GDM1 (cell line): ENCODE measurements around the gene YPEL4.

Source experiments
- DNase-seq: peaks from one replicate; lab custom pipeline; 2025; lab: John Stamatoyannopoulos, UW

The YPEL4 gene

DNA sequence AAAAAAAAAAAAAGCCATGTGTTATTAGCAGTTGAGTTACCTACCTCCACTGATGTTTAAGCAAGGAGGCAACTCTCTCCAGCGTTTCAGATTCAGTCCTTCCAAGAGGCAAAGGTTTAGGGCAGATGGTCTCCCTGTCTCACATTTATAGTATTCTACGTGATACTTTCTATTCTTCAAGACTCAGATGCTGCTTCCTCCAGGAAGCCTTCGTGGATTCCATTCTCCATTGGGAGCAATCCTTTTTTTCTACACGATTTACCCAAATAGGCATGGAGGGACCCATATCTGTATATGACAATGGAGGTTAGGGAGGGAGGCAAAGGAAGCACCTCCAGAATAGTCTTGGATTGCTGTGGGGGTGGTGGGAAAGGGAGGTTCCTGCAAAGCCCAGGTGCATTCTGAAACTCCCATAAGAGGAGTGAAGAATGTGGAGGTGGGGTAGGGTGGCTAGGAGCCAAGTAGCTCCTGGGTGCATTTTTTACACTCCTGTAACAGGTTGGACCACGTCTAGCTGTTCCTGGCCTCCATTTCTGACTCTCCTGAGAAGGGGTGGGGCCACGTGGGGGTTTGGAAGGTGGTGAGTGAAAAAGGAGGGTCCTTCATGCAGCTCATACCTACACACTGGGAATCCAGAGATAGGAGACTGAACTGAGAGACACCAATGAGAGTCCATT lies 16.2 kb downstream of the YPEL4 start:
- no peak for DNase-seq

DNA sequence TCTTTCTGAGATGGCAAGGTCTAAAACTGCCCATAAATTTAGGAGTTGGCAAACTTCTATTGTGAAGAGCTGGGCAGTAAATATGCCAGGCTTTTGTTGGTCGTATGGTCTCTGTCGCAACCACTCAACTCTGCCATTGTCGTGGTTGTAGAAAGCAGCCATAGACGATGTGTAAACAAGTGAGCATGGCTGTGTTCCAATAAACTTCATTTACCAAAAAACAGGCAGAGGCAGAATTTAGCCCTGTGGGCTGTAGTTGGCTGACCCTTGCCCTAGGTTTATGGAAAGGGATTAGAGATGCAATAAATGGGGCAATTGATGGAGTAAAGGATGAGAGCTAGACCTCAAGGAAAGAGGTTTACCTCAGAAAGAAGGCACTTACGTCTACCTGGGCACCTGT lies 17.6 kb downstream of the YPEL4 start:
- DNase-seq: no peak

DNA sequence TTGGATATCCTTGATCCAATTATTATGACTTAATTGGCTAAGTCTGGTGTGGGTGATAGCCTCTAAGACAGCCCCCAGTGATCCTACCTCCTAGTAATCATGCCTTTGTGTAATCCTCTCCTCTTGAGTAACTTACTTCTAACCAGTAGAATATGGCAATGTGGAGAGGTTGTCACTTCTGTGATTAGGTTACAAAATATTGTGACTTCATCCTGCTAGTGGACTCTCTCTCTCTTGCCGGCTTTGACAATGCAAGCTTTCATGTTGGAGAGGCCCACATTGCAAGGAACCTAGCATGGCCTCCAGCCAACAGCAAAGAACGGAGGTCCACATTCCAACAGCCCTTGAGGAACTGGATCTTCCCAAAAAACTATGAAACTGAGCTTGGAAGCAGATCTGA lies 19.5 kb downstream of the YPEL4 start:
- no peak for DNase-seq

DNA sequence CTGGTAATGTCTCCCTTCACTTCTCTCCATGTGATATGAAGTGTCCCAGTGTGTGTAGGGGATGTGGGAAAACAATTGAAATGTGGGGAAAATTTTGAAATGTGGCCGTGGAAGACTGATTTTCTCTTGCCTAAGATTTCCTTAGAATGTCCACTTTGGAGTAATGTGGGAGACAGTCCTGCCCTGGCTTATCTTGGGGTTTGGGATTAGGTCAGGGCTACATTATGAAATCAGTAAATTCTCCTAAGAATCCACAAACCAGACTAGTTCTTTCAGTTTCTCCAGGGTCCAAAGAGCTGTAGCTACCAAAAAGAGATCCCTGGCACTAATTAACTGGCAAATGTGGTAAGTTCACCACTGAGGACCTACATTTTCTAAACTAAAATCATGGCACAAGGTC lies 22.8 kb downstream of the YPEL4 start:
- DNase-seq: no peak

DNA sequence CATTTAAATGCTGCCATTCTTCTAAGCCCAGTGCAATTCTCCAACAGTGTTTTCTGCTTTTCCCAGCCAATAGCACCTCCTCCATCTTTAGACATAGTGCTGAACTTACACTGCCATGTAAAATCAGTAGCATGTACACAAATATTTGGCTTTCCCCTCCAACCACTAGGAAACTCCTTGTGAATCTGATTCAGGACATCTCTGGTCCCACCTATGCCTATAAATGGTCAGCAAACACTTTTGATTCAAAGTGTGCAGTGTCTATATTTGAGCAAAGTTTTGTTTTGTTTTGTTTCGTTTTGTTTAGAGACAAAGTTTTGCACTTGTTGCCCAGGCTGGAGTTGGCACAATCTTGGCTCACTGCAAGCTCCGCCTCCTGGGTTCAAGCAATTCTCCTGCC lies 24.8 kb downstream of the YPEL4 start:
- DNase-seq: no peak

DNA sequence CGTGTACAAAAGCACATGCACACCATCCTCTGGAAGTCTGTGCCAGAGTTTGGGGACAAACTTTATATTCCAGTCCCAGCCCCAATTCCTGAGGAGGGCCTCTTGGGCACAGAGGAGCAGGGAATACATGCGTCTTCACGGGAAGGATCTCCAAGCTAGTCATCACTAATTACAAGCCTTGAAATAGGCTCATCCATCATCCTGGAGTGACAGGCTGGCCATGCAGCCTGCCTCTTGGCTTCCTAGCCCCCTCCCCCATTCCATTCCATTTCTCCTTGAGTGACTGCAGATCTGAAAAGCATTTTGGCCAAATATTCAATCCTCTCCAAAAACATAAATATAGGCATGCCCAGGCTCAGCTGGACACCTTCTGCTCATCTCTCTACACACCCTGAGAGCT lies 27.4 kb downstream of the YPEL4 start:
- DNase-seq: no peak

DNA sequence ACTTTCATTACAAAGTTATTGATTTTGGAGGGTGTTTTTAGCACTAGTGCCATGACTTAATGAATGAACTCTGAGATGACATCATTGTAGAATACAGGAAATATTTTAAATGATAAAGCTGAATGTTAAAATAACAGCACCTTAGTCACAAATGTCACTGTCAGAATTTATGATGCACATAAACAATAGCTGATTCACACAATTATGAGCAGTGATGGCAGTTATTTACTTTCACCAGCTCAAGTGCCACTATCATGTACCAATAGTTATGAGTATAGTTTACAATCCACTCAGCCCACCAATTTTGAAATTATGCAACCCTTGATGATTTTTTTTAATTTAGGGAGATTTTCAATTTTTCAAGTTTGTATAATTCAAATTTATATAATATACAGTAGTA lies 29.2 kb downstream of the YPEL4 start:
- no peak for DNase-seq

DNA sequence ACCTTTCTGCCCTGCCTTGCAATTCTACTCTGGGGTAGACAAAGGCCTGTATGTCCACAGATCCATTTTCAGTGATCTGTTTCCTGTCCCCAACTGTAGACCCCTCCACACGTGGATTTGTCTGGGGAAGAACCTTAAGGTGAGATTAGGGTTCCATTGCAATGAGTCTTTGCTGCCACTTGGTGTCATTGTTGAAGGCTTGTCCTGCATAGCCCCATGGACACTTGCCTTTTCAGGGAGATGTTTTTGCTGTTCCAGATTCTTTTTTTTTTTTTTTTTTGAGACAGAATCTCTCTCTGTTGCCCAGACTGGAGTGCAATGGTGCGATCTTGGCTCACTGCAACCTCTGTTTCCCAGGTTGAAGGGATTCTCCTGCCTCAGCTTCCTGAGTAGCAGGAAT lies 30.4 kb downstream of the YPEL4 start:
- DNase-seq: no peak

DNA sequence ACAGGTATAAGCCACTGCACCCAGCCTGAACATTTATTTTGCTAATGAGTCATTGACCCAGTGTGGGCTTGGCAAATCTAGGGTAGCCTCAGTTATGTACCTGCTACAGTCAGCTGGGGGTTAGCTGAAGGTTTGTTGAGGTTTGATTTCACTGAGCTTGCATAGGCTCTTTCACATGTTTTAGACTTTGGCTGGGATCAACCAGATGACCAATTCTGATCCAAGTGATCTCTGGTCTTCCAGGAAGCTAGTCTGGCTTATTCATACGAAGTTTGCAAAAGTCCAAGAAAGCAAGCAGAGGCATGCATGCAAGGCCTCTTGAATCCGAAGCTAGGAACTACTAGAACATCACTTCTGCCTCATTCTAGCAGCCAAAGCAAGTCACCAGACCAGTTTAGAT lies 31.3 kb downstream of the YPEL4 start:
- no peak for DNase-seq

DNA sequence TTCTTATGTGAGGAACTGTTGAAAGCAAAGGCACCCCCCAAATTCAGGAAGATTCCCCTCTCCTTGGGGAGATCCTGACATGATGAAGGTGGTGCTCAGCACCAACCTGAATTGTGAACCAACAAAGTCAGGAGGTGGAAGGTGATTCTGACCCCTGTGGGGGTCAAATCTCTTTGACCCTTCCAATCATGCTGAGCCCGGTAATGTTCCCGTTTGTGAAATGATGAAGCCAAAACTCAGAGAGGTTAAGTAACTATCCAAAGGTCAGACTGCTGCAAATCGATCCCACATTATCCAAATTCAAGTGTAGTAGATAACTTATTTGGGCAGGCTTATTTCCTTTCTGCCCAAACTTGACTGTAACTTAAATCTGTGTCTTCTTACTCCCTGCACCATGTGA lies 33.1 kb downstream of the YPEL4 start:
- DNase-seq: no peak

DNA sequence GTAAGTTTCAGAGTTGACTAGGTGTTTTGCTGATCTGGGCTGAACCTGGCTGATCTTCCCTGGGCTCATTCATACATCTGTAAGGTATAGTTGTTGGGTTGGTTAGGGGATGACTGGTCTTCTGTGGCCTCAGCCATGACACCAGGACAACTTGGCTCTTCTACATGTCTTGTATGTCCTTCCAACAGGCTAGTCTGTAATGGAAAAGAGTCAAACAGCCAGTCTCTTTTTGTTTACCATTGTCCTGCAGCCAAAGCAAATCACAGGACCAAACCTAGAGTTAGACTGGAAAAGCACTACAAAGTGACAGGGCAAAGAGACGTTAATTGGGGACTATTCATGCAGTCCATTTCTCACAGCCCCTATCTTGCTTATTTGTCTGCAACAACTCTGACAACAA lies 34.4 kb downstream of the YPEL4 start:
- DNase-seq: no peak

DNA sequence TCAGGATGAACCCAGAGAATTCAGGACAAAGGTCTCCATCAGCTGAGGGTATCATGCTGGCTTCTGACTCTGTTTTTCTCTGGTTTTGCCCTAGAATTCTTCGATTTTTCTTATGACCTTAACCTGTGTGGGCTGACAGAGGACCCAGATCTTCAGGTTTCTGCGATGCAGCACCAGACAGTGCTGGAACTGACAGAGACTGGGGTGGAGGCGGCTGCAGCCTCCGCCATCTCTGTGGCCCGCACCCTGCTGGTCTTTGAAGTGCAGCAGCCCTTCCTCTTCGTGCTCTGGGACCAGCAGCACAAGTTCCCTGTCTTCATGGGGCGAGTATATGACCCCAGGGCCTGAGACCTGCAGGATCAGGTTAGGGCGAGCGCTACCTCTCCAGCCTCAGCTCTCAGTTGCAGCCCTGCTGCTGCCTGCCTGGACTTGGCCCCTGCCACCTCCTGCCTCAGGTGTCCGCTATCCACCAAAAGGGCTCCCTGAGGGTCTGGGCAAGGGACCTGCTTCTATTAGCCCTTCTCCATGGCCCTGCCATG lies 35.4 kb downstream of the YPEL4 start:
- DNase-seq: no peak

DNA sequence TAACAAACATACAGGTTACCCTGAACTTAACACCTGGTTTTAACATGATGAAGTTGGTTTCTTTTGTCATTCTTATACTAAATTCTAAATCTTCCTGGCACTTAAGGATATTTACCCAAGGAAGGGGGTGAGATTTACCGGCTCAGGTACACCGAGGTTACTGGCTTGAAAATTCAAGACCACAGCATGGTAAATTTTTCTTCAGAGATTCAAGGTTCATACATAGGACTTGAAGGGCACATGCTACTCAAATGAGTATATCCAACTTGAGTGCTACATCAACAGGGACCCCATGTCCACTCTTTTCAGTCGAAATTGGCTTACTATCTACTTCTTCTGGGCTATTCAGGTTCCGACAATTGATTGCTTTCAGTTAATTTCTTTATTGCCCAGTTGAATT lies 39.5 kb downstream of the YPEL4 start:
- no peak for DNase-seq

DNA sequence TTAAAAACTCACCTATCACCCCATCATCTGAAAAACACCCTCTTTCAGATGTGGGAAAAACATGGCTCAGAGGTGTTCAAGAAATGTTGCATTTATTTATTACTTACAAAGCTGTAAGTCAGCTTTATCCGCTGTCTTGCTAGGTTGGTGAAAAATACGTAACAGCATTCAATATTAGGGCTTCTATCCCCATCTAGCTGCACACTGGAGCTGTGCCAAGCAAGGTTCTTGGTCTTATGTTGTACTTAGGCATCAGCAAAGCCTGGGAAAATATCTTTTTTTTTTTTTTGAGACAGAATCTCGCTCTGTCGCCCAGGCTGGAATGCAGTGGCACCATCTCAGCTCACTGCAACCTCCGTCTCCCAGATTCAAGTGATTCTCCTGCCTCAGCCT lies 44.7 kb downstream of the YPEL4 start:
- DNase-seq: no peak

DNA sequence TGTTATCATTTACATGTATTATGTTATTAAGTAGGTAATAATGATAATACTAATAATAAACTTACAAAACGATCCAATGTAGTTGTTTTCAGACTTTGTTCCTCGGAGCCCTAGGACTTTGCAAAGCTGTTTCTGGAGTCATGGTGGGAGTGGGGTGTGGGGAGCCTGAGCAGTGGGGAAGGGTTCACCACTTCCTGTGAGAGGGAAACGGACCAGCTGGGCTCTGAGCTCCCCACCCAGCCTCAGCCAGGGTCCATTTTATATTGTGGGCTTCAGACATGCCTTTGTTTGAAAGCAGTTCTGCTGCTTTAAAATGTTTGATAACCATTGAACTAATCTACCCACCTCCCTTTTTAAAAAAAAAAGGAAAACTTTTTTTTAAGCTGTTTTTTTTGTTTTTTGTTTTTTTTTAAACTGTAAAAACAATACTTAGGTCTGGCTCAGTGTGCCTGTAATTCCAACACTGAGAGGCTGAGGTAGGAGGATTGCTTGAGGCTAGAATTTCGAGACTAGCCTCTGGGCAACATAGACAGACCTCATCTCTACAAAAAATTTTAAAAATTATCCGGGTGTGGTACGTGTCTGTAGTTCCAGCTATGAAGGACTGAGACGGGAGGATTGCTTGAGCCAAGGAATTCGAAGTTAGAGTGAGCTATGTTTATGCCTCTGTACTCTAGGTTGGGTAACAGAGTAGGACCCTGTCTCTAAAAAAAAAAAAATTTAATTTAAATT lies 45.2 kb downstream of the YPEL4 start:
- DNase-seq: peak; percentile 61

DNA sequence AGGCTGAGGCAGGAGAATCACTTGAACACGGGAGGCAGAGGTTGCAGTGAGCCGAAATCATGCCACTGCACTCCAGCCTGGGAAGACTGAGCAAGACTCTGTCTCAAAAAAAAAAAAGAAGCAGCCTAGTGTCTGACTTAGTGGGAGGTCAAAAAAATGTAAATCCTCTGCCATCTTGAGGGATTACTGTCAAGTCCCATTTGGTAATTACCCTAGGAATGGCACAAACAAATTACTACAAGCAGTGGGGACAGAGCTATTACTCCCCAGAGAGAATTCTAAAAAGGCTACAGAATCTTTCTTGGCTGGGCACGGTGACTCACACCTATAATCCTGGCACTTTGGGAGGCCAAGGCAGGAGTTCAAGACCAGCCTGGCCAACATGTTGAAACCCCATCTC lies 48.4 kb downstream of the YPEL4 start:
- DNase-seq: no peak

DNA sequence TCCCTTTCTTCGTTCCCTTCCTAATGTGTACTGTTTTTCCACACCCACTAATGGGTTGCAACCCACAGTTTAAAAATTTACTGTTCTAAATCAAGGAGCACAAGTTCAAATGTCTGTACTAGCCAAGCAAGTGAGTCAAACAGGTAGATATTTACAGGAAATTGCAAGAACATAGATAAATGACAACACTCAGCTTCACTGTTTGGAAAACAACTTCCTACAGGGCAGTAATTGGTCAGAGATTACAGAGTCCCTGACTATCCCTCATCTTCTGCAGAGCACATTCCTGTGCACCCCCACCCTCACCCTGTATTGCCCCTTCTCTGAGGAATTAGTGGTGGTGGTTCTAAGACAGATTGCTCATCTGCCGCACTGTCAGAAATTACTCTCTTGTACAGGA lies 50.3 kb downstream of the YPEL4 start:
- no peak for DNase-seq

DNA sequence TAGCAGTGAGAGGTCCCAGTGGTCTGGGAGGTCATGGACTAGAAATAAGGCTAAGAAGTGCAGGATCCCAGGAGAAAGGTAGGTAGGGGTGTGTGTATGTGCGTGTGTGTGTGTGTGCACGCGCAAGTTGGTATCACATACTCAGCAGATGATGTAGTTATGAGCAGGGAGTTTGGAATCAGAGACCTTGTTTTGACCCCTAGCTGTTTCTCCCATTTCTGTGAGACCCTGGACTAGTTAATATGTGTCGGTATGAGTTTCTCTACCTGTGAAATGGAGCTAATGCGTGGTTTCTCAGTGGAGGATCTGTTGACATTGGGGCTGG lies 50.9 kb downstream of the YPEL4 start:
- DNase-seq: no peak

DNA sequence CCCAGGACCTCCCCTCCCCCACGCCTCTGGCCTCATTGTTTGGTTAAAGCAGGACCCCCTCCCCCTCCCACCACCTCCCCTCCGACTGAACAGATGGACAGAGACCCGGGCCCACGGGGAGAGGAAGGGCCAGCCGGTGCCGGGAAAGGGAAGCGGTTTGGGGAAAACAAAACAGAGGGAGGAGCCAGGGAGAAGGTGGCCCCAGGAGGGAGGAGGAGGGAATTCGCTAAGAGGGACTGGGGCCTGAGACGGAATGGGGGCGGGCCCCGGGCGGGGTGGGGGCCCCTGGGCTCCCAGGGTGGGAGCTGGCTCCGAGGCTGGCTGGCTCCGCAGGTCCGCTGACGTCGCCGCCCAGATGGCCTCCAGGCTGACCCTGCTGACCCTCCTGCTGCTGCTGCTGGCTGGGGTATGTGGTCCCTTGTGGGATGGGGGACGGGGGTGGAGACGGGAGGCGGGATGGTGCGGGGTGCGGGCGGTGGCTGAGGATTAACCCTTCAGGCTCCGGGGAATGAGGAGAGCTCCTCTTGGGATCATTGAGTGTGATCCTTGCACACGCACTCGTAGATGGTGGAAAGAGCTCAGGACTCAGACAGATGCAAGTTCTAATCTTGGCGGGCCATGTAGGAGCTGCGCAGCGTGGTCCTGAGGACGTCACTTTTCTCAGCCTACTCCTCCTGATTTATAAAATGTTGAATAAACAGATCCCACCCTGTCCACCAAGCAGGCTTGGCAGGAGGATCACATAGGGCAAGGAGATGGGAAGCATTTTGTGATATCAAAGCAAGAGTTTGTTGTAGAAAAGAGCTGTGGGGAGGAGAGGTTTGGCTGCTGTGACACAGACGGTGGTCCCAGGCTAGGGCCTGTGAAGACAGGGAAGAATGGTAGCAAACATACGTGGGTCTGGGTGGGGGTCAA lies 51.5 kb downstream of the YPEL4 start:
- DNase-seq: peak; percentile 33

DNA sequence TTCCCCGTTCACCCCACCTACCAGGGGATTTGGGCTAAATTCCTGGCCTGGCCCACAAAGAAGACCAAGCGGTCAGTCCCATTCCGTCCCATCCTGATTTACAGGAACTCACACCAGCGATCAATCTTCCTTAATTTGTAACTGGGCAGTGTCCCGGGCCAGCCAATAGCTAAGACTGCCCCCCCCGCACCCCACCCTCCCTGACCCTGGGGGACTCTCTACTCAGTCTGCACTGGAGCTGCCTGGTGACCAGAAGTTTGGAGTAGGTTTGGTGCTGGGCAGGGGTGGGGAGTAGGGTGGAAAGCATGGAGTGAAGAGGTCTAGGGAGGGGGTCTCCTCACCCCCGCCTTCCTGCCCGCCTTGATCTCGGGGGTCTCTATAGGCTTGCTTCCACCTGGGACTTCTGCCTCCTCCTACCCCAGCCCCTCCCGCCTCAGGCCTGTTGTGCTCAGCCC lies 52.2 kb downstream of the YPEL4 start, which contains the start of gene SERPING1:
Gene SERPING1, plus strand, starts transcription at position 225 of the 455 bp plus-strand sequence. CDS start 586 bp downstream, outside the sequence.
- DNase-seq: no peak

DNA sequence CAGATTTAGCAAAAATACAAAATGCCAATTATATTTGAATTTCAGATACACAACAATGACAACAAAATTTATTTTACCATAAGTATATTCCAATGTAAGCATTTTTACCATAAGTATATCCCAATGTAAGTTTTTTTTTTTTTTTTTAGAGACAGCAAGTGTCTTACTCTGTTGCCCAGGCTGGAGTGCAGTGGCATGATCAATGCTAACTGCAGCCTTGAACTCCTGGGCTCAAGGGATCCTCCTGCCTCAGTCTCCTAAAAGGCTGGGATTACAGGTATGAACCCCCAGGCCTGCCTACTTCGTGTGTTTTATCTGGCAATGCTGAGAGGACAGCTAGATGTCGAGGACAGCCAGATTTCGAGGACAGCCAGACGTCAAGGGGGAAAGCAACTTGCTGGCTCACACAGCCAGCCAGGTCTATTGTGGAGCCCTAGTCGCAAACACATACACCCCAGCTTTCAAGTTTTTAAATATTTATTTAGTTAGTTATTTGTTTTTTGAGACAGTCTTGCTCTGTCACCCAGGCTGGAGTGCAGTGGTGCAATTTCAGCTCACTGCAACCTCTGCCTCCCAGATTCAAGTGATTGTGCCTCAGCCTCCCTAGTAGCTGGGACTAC lies 53.3 kb downstream of the YPEL4 start:
- no peak for DNase-seq
